H1 (cell line): ENCODE measurements around the gene TBC1D22B. TPM values are rescaled to one million over a fixed set of nuclear protein-coding genes. Genes with fewer than 3 reads are reported as not detected.

Source experiments
- CBX8 ChIP-seq: fragments of 300-800, 300-1000 bp; sonication (generic); IDR thresholded peaks from 2 replicates; pipeline ENCODE4 v1.7.1; 2016; ENCODE audit warnings: low read depth, low read length, borderline replicate concordance
- EZH2 ChIP-seq: fragments of 200-600 bp; sonication (generic); IDR thresholded peaks from 2 replicates; pipeline ENCODE4 v1.7.1; 2012; ENCODE audit warnings: low read depth, mild to moderate bottlenecking, moderate library complexity, low read length, inconsistent platforms; ENCODE audit not compliant: severe bottlenecking
- JUN ChIP-seq: IDR thresholded peaks from 2 replicates; pipeline ENCODE4 v1.6.1; 2011; ENCODE audit warnings: low read depth, mild to moderate bottlenecking, improper control_type of control experiment, low read length
- SP1 ChIP-seq: IDR thresholded peaks from 2 replicates; pipeline ENCODE4 v1.6.1; 2011; ENCODE audit warnings: low read depth, low read length
- YY1 ChIP-seq: IDR thresholded peaks from 2 replicates; pipeline ENCODE4 v1.6.1; 2011; ENCODE audit warnings: low read depth, mild to moderate bottlenecking, low read length
- ZNF274 ChIP-seq: IDR thresholded peaks from 2 replicates; pipeline ENCODE4 v1.7.0; 2012; ENCODE audit warnings: low read length, borderline replicate concordance; ENCODE audit errors: extremely low read depth
- polyA plus RNA-seq, 7 experiments: library from polyadenylated mRNA; depleted of rRNA in 3 of 7; stranded (reverse) in 5 of 7; unstranded in 2 of 7; fragments of >200 nt in 5 of 7; fragments of 200-250 nt in 2 of 7; gene quantifications; 1 replicate in 5 of 7; 2 replicates in 1 of 7; 4 replicates in 1 of 7; pipeline versions ENCODE4 v1.2.1 to v1.2.3, GENCODE V29; 2011 to 2013; ENCODE audit warnings: missing spikeins in 2 of 7, mixed read lengths in 2 of 7
- total RNA-seq: library from RNA; stranded (reverse); fragmentation: NEBNext Ultra II Directional; extraction: Animal tissue kit (Norgen Biotek cat#: 25700); gene quantifications from 2 replicates; pipeline ENCODE4 v1.2.1, GENCODE V29; 2021

TBC1D22B gene
- total and polyA plus RNA-seq, 2 of the 8 experiments (the other 6 are each of a cell fraction or from before 2014, with no cell fraction given): 10.1 to 17.4 TPM

GRCh38 chr6:37362101-37362828 is 104.7 kb downstream of the TBC1D22B start (continued):
- TF ChIP-seq JUN (no peak), ZNF274 (no peak), CBX8 (no peak), SP1 (no peak), YY1 (no peak), EZH2 (no peak)
